HUES6 (cell line): ENCODE measurements around the gene HNRNPLL.

Experiments used
- H3K27ac ChIP-seq: 2 replicates; pipeline ENCODE4 v1.7.0; 2013; ENCODE audit warnings: low read depth, mild to moderate bottlenecking, low read length, inconsistent platforms
- H3K27me3 ChIP-seq: 2 replicates; pipeline ENCODE4 v1.6.1; 2013; ENCODE audit warnings: low read length; ENCODE audit not compliant: control insufficient read depth, insufficient read depth
- H3K36me3 ChIP-seq: 2 replicates; pipeline ENCODE4 v1.6.1; 2013; ENCODE audit warnings: low read length; ENCODE audit not compliant: control insufficient read depth, insufficient read depth
- H3K4me1 ChIP-seq: 2 replicates; pipeline ENCODE4 v1.6.1; 2013; ENCODE audit warnings: low read length; ENCODE audit not compliant: control insufficient read depth, insufficient read depth
- H3K4me3 ChIP-seq: 2 replicates; pipeline ENCODE4 v1.5.1; 2013; ENCODE audit warnings: low read depth, low read length
- H3K9ac ChIP-seq: one replicate; pipeline ENCODE4 v1.6.1; 2013; ENCODE audit warnings: mild to moderate bottlenecking, low read length
- H3K9me3 ChIP-seq: 2 replicates; pipeline ENCODE4 v1.6.1; 2013; ENCODE audit warnings: low read depth, low read length; ENCODE audit not compliant: control insufficient read depth, insufficient read depth

The HNRNPLL gene

GRCh38 chr2:38634684-38635083 is 32.0 kb upstream of the HNRNPLL start:
- Histone ChIP-seq H3K27me3 (no peaks in the 10 kb centered on the region), H3K4me1 (no peaks in the 10 kb centered on the region), H3K27ac (no peak overlapping the region), H3K36me3 (no peaks in the 10 kb centered on the region), H3K9ac (no peak overlapping the region), H3K4me3 (no peak overlapping the region), H3K9me3 (peaks cover 2% of the 10 kb centered on the region)

GRCh38 chr2:38633895-38634294 is 31.2 kb upstream of the HNRNPLL start:
- H3K9me3 ChIP-seq: peaks cover 4% of the 10 kb centered on the region

GRCh38 chr2:38632980-38633379 is 30.3 kb upstream of the HNRNPLL start:
- Histone ChIP-seq H3K9ac (no peak overlapping the region), H3K27me3 (no peaks in the 10 kb centered on the region), H3K4me3 (no peak overlapping the region), H3K4me1 (no peaks in the 10 kb centered on the region), H3K36me3 (no peaks in the 10 kb centered on the region), H3K9me3 (peaks cover 4% of the 10 kb centered on the region), H3K27ac (no peak overlapping the region)

More at GRCh38 chr2:38633895-38634294, 31.2 kb upstream of the HNRNPLL start:
- no peaks in the 10 kb centered on the region for H3K4me1 ChIP-seq
- H3K27me3 ChIP-seq: no peaks in the 10 kb centered on the region
- no peak overlapping the region for H3K4me3 ChIP-seq
- no peak overlapping the region for H3K9ac ChIP-seq
- H3K27ac ChIP-seq: no peak overlapping the region
- H3K36me3 ChIP-seq: no peaks in the 10 kb centered on the region

- Histone ChIP-seq H3K9me3 (peaks cover 4% of the 10 kb centered on the region), H3K36me3 (no peaks in the 10 kb centered on the region), H3K4me3 (no peak overlapping the region), H3K9ac (no peak overlapping the region), H3K27ac (no peak overlapping the region), H3K27me3 (no peaks in the 10 kb centered on the region), H3K4me1 (no peaks in the 10 kb centered on the region)
Observed at GRCh38 chr2:38631976-38632375, 29.2 kb upstream of the HNRNPLL start.

GRCh38 chr2:38629684-38630083 is 27.0 kb upstream of the HNRNPLL start:
- Histone ChIP-seq H3K27me3 (no peaks in the 10 kb centered on the region), H3K4me1 (no peaks in the 10 kb centered on the region; the same call in 1 of the 2 replicates), H3K36me3 (no peaks in the 10 kb centered on the region), H3K9me3 (peaks cover 4% of the 10 kb centered on the region), H3K4me3 (no peak overlapping the region), H3K9ac (no peak overlapping the region), H3K27ac (no peak overlapping the region)

GRCh38 chr2:38627391-38627790 is 24.7 kb upstream of the HNRNPLL start:
- H3K27me3 ChIP-seq: no peaks in the 10 kb centered on the region
- H3K4me3 ChIP-seq: no peak overlapping the region
- H3K9ac ChIP-seq: no peak overlapping the region
- no peaks in the 10 kb centered on the region for H3K36me3 ChIP-seq
- H3K4me1 ChIP-seq: no peaks in the 10 kb centered on the region; the same call in 1 of the 2 replicates
- peaks cover 4% of the 10 kb centered on the region for H3K9me3 ChIP-seq
- H3K27ac ChIP-seq: no peak overlapping the region

GRCh38 chr2:38626326-38627035 is 23.8 kb upstream of the HNRNPLL start:
- no peak overlapping the region for H3K4me3 ChIP-seq
- H3K4me1 ChIP-seq: no peaks in the 10 kb centered on the region; the same call in 1 of the 2 replicates
- no peak overlapping the region for H3K9ac ChIP-seq
- peaks cover 4% of the 10 kb centered on the region for H3K9me3 ChIP-seq
- H3K27ac ChIP-seq: no peak overlapping the region
- H3K36me3 ChIP-seq: no peaks in the 10 kb centered on the region
- no peaks in the 10 kb centered on the region for H3K27me3 ChIP-seq

GRCh38 chr2:38622210-38622609 is 19.5 kb upstream of the HNRNPLL start:
- Histone ChIP-seq H3K4me1 (peaks cover 3% of the 10 kb centered on the region), H3K4me3 (no peak overlapping the region), H3K27me3 (no peaks in the 10 kb centered on the region), H3K9ac (no peak overlapping the region), H3K9me3 (no peaks in the 10 kb centered on the region), H3K27ac (no peak overlapping the region), H3K36me3 (no peaks in the 10 kb centered on the region)

- H3K27me3 ChIP-seq: no peaks in the 10 kb centered on the region
- H3K27ac ChIP-seq: no peak overlapping the region
- peaks cover 3% of the 10 kb centered on the region for H3K4me1 ChIP-seq
- no peak overlapping the region for H3K9ac ChIP-seq
- no peaks in the 10 kb centered on the region for H3K9me3 ChIP-seq
- no peak overlapping the region for H3K4me3 ChIP-seq
- no peaks in the 10 kb centered on the region for H3K36me3 ChIP-seq
Observed at GRCh38 chr2:38621018-38621417, 18.3 kb upstream of the HNRNPLL start.

- H3K4me1 ChIP-seq: peaks cover 3% of the 10 kb centered on the region
- H3K36me3 ChIP-seq: no peaks in the 10 kb centered on the region
- no peak overlapping the region for H3K9ac ChIP-seq
- H3K27me3 ChIP-seq: no peaks in the 10 kb centered on the region
- no peak overlapping the region for H3K4me3 ChIP-seq
- H3K27ac ChIP-seq: no peak overlapping the region
- H3K9me3 ChIP-seq: no peaks in the 10 kb centered on the region
Observed at GRCh38 chr2:38620282-38620977, 17.7 kb upstream of the HNRNPLL start.

- H3K9me3 ChIP-seq: no peaks in the 10 kb centered on the region
- H3K4me3 ChIP-seq: no peak overlapping the region
- H3K4me1 ChIP-seq: peaks cover 3% of the 10 kb centered on the region
- H3K27me3 ChIP-seq: no peaks in the 10 kb centered on the region
- H3K36me3 ChIP-seq: no peaks in the 10 kb centered on the region
- H3K27ac ChIP-seq: no peak overlapping the region
- no peak overlapping the region for H3K9ac ChIP-seq
Observed at GRCh38 chr2:38619458-38620164, 16.9 kb upstream of the HNRNPLL start.
